Kidney tubule cell (primary cell): ENCODE data around the gene CA10.
A peak's percentile ranks its signal among the peaks of the same experiment; 100 is the strongest.

ENCODE experiments used
- DNase-seq: peaks from one replicate; pipeline ENCODE4 v3.0.0-alpha.2; 2018; ENCODE audit warnings: low spot score

Gene CA10

DNA sequence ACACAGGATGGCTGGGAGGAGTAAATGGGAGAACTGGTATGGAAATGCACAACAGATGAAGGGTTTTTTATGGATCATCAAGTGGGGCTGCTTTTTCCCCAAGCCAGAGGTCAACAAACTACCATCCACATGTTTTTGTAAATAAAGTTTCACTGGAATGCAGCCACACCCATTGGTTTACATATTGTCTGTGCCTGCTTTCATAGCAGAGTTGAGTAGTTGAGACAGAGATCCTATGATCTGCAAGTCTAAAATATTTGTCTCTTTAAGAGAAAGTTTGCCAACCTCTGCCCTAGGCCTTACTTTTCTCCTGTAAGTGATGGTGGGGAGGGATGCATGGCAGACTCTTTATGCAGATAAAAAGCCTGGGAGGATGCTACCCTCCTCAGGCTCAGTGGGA is 341.4 kb downstream of the CA10 start:
- DNase-seq = no peak

DNA sequence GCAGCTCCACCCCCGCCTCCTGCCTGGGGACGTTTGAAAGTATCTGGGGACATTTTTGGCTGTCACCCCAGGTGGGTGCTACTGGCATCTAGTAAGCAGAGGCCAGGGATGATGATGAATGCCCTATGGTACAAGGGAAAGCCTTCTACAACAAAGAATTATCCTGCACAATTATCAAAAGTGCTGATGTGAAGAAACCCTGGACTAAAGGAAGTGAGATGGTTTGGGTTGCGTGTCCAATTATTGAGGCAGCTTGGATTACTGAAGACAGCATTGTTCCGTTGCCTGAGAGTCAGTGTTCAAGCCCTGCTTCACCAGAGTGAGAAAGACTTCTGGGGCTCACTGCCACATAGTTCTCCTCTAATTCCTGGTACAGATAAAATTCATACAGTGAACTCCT is 343.4 kb downstream of the CA10 start:
- DNase-seq = no peak

DNA sequence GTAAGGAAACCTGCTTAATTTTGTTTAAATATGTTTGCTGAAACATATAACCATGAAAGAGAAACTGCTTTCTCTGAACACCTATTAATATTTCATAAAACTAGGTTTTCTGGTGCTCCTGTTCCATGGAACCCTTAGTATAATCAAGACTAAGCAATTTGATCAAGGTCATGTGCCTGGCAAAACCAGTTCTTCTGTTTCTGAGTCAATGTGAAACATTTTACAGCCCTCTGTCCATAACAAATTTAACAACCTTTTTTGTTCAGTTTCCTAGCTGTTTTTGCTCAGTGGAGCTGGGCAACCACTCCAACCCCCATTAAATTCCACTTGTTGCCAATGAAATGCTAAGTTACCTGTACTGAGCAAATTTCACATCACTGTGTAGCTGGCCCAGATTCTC is 344.0 kb downstream of the CA10 start:
- no peak for DNase-seq

GRCh38 chr17:51813784-51814174 is 344.7 kb downstream of the CA10 start:
- no peak for DNase-seq

DNA sequence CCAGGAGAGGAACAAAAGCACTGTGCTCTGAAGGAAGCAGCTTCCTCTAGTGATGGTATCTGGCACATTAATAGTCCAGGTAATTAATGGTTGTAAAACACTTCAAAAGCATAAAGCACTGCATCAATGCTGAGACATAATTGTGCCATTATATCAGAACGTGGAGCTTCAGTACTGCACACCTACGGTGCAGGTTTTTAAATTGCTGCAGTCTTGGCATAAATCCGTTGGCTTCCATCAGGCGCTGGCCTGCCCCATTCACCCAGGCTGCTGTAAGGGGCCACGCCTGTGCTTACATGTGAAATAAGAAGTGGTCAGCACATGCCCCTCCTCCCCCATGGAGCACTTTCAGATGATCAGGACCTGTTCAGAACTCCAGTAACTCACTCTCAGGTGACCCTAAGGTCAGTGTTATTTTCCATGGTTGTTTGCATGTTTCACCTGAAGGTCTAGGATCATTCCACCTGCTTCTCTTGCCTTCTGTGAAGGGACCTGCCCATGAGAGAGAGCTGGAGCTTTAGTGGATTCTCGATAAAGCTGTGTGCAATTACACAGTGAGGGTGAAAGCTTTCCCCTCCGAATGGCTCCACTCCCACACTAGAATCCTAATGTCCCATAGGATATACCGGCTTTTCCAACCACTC is 345.3 kb downstream of the CA10 start:
- DNase-seq = no peak

GRCh38 chr17:51807460-51807859 is 351.1 kb downstream of the CA10 start:
- no peak for DNase-seq

- no peak for DNase-seq
Observed at GRCh38 chr17:51805765-51806164, 352.7 kb downstream of the CA10 start.

DNA sequence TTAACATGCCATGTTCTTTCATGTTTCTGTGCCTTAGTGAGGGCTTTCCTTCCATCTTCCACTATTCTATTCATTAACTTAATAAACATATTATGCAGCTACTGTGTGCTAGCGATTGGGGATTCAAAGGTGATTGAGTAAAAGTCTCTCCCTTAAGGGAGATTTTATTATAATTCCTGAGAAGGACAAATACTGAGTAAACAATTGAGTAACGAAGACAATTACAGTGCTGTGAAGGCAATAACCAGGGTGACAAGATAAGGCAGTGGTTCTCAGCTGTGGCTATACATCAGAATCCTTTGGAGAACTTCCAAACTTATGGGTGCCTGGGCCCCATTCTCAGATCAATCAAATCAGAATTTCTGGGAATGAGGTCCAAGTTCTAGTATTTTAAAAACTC is 353.3 kb downstream of the CA10 start:
- no peak for DNase-seq

DNA sequence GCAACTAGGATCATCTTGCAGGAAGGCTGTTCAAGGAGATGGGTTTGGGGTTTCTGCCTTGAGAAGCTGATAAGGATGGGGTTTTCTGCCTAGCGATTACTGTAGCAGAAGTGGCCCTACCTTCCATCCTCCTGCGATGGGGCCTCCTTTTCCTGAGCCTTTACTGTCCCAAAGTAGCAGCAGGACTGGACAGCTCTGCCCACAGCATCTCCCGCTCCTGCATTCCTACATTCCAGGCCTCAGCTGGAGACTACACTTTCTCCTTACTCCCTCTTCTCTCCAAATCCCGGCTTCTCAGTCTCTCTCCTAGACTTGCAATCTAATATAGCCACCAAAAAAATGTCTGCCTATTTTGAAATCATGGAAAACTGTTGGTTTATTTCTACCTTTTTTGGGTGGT is 355.4 kb downstream of the CA10 start:
- DNase-seq = no peak

GRCh38 chr17:51802544-51802943 is 356.0 kb downstream of the CA10 start:
- no peak for DNase-seq

DNA sequence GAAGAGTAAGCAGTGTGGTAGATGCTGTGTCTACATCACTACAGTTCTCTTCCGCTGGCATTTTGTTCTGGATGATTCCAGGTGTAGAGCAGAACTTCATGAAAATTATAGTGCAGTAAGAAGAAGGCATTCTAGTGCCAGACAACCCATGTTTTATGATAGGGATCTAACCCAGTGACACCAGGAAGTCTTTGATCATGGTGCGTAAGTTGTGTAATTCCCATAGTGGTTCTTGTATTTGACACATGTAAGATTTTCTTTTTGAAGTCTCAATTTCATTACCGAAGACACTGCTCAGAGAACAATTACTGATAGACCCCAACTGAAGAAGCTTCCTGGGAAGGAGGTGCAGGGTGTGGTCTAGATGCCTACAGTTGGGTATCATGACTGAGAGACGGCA is 356.9 kb downstream of the CA10 start:
- no peak for DNase-seq

DNA sequence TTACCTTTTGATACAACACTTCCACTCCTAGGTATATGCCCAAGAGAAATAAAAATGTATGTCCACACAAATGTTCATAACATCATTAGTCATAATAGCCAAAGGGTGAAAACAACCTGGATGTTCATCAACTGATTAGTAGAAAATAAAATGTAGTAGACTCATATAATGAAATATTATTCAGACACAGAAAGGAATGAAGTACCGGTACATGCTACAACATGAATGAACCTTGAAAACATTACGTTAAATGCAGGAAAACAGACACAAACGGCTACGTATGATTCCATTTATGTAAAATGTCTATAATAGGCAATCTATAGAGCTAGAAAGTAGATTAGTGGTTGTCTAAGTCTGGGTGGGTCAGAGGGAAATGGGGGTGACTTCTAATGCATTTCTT is 358.5 kb downstream of the CA10 start:
- no peak for DNase-seq

DNA sequence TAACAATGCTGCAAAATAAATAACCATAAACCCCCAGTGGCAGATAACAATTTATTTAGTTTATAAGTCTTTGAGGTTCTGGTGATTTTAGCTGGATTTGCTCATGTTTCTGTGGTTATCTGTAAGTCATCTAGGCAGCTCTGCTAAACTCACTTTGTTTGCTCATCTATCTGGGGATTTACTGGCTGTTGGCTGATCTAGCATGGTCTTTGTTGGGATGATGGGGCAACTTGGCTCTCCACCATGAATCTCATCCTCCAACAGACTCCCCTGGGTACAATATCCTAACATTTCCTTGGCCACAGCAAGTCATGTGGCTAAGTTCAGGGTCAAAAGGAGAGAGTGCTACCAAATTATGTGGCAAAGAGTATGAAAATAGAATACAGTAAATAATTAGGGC is 359.3 kb downstream of the CA10 start:
- DNase-seq = no peak

DNA sequence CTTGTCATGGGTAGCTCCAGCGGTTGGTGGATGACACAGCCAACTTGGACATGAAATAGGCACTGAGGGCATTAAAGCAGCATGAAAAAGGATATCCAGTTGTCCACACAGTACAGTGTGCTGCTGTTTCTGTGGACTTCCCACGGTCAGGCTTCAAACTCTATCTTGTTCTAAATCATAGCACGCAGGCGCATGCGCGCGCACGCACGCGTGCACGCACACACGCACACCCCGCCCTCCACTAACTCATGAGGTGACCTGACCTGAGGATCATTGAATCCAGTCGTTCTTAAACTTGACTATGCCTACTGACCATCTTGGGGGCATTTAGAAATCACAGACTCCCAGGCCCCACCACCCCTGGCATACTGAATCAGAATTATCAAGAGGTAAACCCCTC is 361.4 kb downstream of the CA10 start:
- DNase-seq = no peak

DNA sequence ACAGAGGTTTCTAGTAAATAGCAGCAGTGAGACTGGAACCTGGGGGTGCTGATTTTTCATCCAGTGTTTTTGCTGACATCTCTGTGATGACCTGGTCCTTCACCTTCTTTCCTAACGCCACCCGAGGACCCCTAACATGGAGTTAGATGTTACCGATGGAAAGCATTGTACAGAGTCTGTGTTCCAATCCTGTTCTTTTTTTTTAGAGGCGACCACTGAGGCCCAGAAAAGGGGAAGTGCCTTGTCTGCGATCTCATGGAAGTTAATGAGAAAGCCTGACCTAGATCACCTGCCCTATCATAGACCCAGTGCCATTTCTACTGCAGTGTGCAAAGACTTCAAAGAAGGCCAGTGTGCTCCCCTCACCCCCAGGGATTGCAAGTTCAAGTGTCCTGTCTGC is 362.5 kb downstream of the CA10 start:
- no peak for DNase-seq

DNA sequence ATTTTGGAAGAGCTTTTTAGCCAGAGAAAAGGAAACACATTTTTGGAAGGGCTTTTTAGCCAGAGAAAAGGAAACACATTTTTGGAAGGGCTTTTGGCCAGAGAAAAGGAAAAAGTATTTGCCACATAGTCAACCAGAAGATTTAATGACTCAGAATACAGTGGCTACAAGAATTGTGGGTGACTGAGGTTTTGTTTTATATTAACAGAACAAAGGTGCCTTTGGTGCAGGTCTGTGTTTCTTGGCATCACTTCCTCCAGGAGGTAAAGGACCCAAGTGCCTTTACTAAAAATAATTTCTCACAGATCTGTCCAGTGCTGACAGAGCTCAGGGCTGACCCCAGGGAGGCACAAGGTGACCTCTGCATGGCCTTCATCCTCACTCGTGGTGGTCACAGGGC is 363.1 kb downstream of the CA10 start:
- DNase-seq = peak; percentile 57

DNA sequence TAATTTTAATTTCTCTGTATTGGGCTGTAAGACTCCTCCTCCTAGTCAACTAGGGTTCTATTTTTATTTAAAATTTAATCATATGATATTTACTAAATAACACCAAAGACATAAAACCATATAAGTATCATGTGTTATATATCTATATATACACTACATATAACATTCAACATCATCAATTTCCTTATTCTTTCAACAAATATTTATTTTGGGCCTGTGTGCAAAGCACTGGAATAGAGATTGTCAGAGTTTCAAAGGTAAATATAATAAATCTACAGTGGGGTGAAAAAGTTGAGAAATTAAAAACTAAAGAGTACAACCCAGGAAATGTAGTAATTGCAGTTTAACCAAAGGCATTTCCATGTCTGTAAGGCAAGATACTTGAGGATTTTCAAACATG is 364.0 kb downstream of the CA10 start:
- DNase-seq = no peak

GRCh38 chr17:51793686-51794085 is 364.8 kb downstream of the CA10 start:
- no peak for DNase-seq

DNA sequence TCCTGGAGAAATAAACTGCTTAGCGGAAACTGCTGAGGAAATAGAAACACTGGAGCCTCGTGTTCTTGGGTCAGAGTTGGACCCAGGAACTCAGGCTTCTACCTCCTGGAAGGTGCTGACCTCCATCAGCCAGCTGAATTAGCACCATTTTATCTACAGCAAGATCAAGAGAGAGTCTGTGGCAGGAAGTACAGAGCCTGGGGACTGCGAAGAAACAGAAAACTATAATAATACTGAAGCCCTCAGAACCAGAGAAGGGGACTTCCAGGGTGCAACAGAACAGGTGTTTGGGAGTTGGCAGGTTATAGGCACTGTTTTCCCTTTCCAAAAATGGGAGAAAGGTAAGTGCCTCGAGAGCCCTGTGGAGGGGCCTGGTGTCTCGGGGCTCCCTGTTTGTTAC is 379.7 kb downstream of the CA10 start:
- no peak for DNase-seq

- DNase-seq = peak; percentile 6
Observed at GRCh38 chr17:51770027-51770759, 388.3 kb downstream of the CA10 start.

DNA sequence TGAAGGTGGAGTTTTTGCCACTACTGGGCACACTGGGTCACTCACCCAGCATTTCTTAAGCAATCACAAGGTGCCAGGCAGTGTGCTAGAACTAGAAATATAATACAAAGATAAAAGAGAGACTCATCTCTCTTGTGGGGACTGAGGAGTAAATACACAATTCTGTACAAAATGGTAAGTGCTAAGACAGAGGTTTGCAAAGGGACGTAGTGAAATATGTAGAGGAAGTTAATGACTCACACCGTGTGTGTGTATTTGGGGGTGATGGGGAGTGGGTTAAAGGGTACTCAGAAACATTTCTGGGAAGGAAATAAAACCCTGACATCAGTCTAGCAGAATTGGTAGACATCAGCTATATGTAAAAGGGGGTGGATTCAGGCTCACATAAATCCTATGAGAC is 389.3 kb downstream of the CA10 start:
- no peak for DNase-seq

DNA sequence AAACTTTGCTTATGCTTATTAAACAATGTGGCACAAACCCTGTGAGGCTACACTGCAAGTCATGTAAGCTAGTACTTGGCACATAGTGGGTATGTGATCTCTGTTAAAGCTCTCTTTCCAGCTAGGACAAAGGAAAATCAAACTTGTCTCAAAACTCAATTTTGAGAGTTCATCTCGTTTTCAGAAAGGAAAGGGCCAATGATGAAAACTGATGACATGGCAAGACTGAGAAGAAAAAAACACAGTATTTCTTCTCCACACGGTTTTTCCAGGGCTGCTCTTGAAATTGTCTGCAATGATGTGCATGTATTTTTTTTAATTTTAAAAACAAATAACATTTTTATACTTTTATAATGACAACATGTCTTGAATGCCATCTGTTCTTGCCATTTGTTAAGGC is 389.8 kb downstream of the CA10 start:
- no peak for DNase-seq

DNA sequence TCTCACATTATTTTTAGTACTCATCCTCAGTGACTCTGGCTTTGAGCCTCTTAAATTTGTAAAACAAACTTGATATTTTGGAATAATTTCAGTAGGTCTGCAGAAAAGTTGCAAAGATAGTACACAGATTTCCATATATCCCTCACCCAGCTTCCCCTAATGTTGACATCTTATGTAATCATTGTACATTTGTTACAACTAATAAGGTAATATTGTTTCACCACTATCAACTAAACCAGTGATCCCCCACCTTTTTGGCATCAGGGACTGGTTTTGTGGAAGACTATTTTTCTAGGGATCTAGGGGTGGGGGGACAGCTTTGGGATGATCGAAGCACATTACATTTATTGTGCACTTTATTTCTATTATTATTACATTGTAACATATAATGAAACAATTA is 391.2 kb downstream of the CA10 start:
- no peak for DNase-seq
